Measurements from ENCODE around the gene IGSF8. TPM values are rescaled to one million over a fixed set of nuclear protein-coding genes. Genes with fewer than 3 reads are reported as not detected.

IGSF8 gene
- total and polyA plus RNA-seq, 2 of the 8 experiments (the other 6 are each of a cell fraction or from before 2014, with no cell fraction given), result 69.6 to 132 TPM

- TF ChIP-seq RFX5 (IDR thresholded peaks at IDR 0.05; ENCODE audit: borderline replicate concordance, low read depth, low read length) (no peak), KDM1A (IDR thresholded peaks at IDR 0.05; ENCODE audit: borderline replicate concordance, low read length) (no peak), YY1 (IDR thresholded peaks at IDR 0.05; ENCODE audit: low read depth, low read length) (no peak), POLR2A (IDR thresholded peaks at IDR 0.05; ENCODE audit: control extremely low read depth in 1 of 2, low read depth in 2 of 2, low read length in 2 of 2) (no peak)
Measured at GRCh38 chr1:160064164-160064563, 34.3 kb downstream of the IGSF8 start (continued).

Data from H1 (cell line).